ENCODE data around the gene DESI2.
A peak's percentile ranks its signal among the peaks of the same experiment; 100 is the strongest.

DESI2 gene

DNA sequence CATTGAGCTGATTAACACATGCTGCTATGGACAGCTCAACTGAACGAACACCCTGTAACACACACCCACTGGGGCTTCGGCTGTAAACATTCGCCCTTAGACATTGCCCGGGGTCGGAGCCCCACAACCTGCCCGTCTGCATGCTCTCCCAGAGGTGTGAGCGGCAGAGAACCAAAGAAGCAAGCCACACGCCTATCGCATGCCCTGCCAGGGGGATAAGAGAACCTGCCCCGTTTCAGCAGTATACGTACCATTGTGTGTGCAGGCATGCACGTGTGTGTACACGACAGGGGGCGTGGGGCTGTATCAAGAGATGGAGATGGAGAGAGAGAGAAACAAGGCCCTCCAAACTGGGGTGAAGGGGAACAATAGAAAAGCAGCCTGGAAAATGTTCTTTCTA lies 9.9 kb upstream of the DESI2 start (continued):
- TF ChIP-seq ZNF473 (tag by site-specific recombination; IDR thresholded peaks at IDR 0.05): no peak

DNA sequence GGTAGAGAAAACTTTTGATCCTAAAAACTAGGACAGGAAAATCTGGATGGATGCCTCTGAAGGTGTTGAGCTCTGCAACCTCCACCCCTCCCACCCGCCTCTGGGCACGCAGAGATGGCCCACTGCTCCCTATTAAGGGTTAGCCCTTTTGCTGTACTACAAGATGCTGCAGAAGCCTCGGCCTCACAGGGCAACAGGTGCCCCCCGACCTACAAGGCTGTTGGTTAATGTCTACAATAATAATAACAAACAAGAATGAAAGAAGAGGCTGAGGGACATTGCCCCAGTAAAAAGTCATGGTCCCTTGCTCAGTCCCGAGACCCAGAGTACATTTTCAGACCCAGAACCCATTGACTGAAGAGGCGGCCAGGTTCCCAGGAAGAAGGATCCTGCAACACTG lies 7.5 kb upstream of the DESI2 start:
- ChIA-PET POLR2A (no interaction called here), CTCF (no interaction called here)

DNA sequence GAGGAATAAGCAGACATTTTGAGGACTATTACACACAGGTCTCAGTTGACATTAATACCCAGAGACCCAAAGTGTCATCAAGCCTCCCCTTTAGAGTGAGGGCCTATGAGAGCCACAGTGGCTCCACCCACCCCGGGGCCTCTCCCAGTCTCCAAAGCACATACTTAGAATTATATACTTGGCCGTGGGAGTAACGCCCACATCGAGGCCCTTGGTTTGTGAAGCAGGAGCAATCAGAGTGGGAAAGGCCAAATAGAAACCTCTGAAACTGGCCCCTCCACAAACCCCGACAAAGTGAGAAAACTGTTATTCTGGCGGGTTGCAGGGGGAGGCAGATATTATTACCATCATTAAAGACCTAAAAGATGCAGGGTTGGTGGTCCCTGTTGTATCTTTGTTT lies 7.0 kb upstream of the DESI2 start:
- no peak for TF ChIP-seq ZNF426 (tag by site-specific recombination; IDR thresholded peaks at IDR 0.05)
- TF ChIP-seq EGR2 (tag by site-specific recombination; IDR thresholded peaks at IDR 0.05; ENCODE audit: low read depth): peak; percentile 84
- no peak for TF ChIP-seq HOXC10 (CRISPR knock-in tag; IDR thresholded peaks at IDR 0.05)
- no peak for TF ChIP-seq ZNF239 (tag by site-specific recombination; IDR thresholded peaks at IDR 0.05)
- TF ChIP-seq WT1 (tag by site-specific recombination; IDR thresholded peaks at IDR 0.05): no peak
- no peak for TF ChIP-seq KLF7 (tag by site-specific recombination; IDR thresholded peaks at IDR 0.05; ENCODE audit: borderline replicate concordance)
- peak; percentile 68 for TF ChIP-seq ZFHX2 (tag by site-specific recombination; conservative IDR thresholded peaks at IDR 0.05)
- TF ChIP-seq BCL11B (tag by site-specific recombination; IDR thresholded peaks at IDR 0.05; ENCODE audit: low read depth): no peak
- TF ChIP-seq ZNF335 (tag by site-specific recombination; conservative IDR thresholded peaks at IDR 0.05): no peak
- TF ChIP-seq KLF16 (tag by site-specific recombination; IDR thresholded peaks at IDR 0.05): no peak
- TF ChIP-seq ZNF571 (tag by site-specific recombination; IDR thresholded peaks at IDR 0.05): no peak
- Histone ChIP-seq H3K4me3 (ENCODE audit: low read depth, low read length) (no peak overlapping the region), H3K4me1 (ENCODE audit: control insufficient read depth, insufficient read depth, low read length) (no peaks in the 10 kb centered on the region), H3K9me3 (ENCODE audit: control insufficient read depth, insufficient read depth, low read depth, low read length) (no peaks in the 10 kb centered on the region), H3K27ac (ENCODE audit: extremely low read depth, low read depth, low read length) (no peak overlapping the region), H3K36me3 (ENCODE audit: control insufficient read depth in 2 of 2, insufficient read depth in 1 of 2, low read length in 2 of 2) (no peaks in the 10 kb centered on the region)
- CTCF ChIA-PET: interaction anchor here (1.7 kb wide), 1 partner anchor 42 kb away, joined by 9 read pairs; no protein-coding TSS in a partner anchor
- POLR2A ChIA-PET: no interaction called here

More for the DNA sequence above, 7.5 kb upstream of the DESI2 start:
- Histone ChIP-seq H3K4me3 (ENCODE audit: low read depth, low read length) (no peak overlapping the region), H3K36me3 (ENCODE audit: control insufficient read depth in 2 of 2, insufficient read depth in 1 of 2, low read length in 2 of 2) (no peaks in the 10 kb centered on the region), H3K4me1 (ENCODE audit: control insufficient read depth, insufficient read depth, low read length) (no peaks in the 10 kb centered on the region), H3K9me3 (ENCODE audit: control insufficient read depth, insufficient read depth, low read depth, low read length) (no peaks in the 10 kb centered on the region), H3K27ac (ENCODE audit: extremely low read depth, low read depth, low read length) (no peak overlapping the region)
- no peak for TF ChIP-seq SP3 (tag by site-specific recombination; IDR thresholded peaks at IDR 0.05)
- no peak for TF ChIP-seq ZNF140 (tag by site-specific recombination; IDR thresholded peaks at IDR 0.05)
- TF ChIP-seq KLF7 (tag by site-specific recombination; IDR thresholded peaks at IDR 0.05; ENCODE audit: borderline replicate concordance): no peak
- no peak for TF ChIP-seq ZFP37 (tag by site-specific recombination; IDR thresholded peaks at IDR 0.05)
- TF ChIP-seq SCRT2 (tag by site-specific recombination; IDR thresholded peaks at IDR 0.05): peak; percentile 91
- TF ChIP-seq SCRT1 (tag by site-specific recombination; IDR thresholded peaks at IDR 0.05; ENCODE audit: borderline replicate concordance): peak; percentile 65; the same call in 1 of the 2 replicates
- TF ChIP-seq HOXC10 (CRISPR knock-in tag; IDR thresholded peaks at IDR 0.05): no peak
- TF ChIP-seq ZNF391 (tag by site-specific recombination; IDR thresholded peaks at IDR 0.05; ENCODE audit: borderline replicate concordance, low read depth): no peak
- TF ChIP-seq ZBTB20 (tag by site-specific recombination; IDR thresholded peaks at IDR 0.05): no peak
- TF ChIP-seq, protein P1, sequence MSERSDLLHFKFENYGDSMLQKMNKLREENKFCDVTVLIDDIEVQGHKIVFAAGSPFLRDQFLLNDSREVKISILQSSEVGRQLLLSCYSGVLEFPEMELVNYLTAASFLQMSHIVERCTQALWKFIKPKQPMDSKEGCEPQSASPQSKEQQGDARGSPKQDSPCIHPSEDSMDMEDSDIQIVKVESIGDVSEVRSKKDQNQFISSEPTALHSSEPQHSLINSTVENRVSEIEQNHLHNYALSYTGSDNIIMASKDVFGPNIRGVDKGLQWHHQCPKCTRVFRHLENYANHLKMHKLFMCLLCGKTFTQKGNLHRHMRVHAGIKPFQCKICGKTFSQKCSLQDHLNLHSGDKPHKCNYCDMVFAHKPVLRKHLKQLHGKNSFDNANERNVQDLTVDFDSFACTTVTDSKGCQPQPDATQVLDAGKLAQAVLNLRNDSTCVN (tag by site-specific recombination; optimal IDR thresholded peaks at IDR 0.05): no peak
- TF ChIP-seq, protein P2, sequence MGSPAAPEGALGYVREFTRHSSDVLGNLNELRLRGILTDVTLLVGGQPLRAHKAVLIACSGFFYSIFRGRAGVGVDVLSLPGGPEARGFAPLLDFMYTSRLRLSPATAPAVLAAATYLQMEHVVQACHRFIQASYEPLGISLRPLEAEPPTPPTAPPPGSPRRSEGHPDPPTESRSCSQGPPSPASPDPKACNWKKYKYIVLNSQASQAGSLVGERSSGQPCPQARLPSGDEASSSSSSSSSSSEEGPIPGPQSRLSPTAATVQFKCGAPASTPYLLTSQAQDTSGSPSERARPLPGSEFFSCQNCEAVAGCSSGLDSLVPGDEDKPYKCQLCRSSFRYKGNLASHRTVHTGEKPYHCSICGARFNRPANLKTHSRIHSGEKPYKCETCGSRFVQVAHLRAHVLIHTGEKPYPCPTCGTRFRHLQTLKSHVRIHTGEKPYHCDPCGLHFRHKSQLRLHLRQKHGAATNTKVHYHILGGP (tag by site-specific recombination; IDR thresholded peaks at IDR 0.05): no peak

Measured in HEK293 (cell line).